Transverse colon (tissue), 4 donors: ENCODE measurements around the gene KRTAP9-4.

Experiments used
- CTCF ChIP-seq, 5 experiments: fragments of 200-600 bp in 3 of 5; fragments of 450-650 bp in 2 of 5; sonication (generic) in 3 of 5; IDR thresholded peaks; 1 replicate in 2 of 5; 2 replicates in 3 of 5; pipeline ENCODE4 v1.5.1; 2016 to 2017; ENCODE audit warnings: antibody characterized with exemption in 5 of 5, inconsistent platforms in 3 of 5, mild to moderate bottlenecking in 2 of 5, moderate library complexity in 1 of 5
- EP300 ChIP-seq: sonication (generic); formaldehyde crosslinking; IDR thresholded peaks from one replicate; pipeline ENCODE4 v1.6.1; 2017; ENCODE audit warnings: antibody characterized with exemption, low read depth
- POLR2A ChIP-seq: fragments of 450-650 bp; IDR thresholded peaks from one replicate; pipeline ENCODE4 v1.6.1; 2016; ENCODE audit warnings: antibody characterized with exemption, mild to moderate bottlenecking, moderate library complexity
- POLR2AphosphoS5 ChIP-seq, 3 donors: sonication (generic); formaldehyde crosslinking; IDR thresholded peaks; one replicate each; pipeline ENCODE4 v1.6.1; 2016; ENCODE audit warnings: antibody characterized with exemption in 3 of 3

GRCh38 chr17:41254861-41255260, 5.4 kb downstream of the KRTAP9-4 start:
- TF ChIP-seq EP300 (no peak), POLR2A (no peak), CTCF (IDR thresholded peaks at IDR 0.05) (no peak), POLR2AphosphoS5 (IDR thresholded peaks at IDR 0.05) (no peak)
